Urinary bladder (tissue), 4 donors: ENCODE data around the gene MGME1. TPM values are rescaled to one million over a fixed set of nuclear protein-coding genes. Genes with fewer than 3 reads are reported as not detected.
A peak's percentile ranks its signal among the peaks of the same experiment; 100 is the strongest.

Experiments
- DNase-seq: peaks from one replicate; pipeline ENCODE4 v3.0.0-alpha.2; 2015; ENCODE audit errors: extremely low spot score
- H3K27ac ChIP-seq: one replicate; pipeline ENCODE4 v1.5.1; 2013; ENCODE audit warnings: low read depth, mild to moderate bottlenecking, moderate library complexity
- H3K36me3 ChIP-seq: one replicate; pipeline ENCODE4 v1.6.1; 2013; ENCODE audit warnings: mild to moderate bottlenecking, moderate library complexity; ENCODE audit not compliant: insufficient read depth
- H3K4me1 ChIP-seq: one replicate; pipeline ENCODE4 v1.6.1; 2013; ENCODE audit warnings: mild to moderate bottlenecking, moderate library complexity; ENCODE audit not compliant: insufficient read depth
- H3K4me3 ChIP-seq: one replicate; pipeline ENCODE4 v1.5.1; 2013; ENCODE audit warnings: low read depth, low read length
- WGBS: extraction: QIAGEN DNeasy Blood & Tissue Kit; methylation state at CpG from one replicate; pipeline ENCODE4 v1.1.7; 2013; 5-methylcytosine and 5-hydroxymethylcytosine counted together
- polyA plus RNA-seq: library from polyadenylated mRNA; stranded (reverse); fragments of 200-250 nt; gene quantifications from one replicate; pipeline ENCODE4 v1.2.3, GENCODE V29; 2013
- total RNA-seq: library from RNA; depleted of rRNA; stranded (reverse); fragments of >200 nt; gene quantifications from one replicate; pipeline ENCODE4 v1.2.3, GENCODE V29; 2014
- donor health status: healthy with polysubstance abuse.
- donor health status: healthy.

The MGME1 gene
- total and polyA plus RNA-seq, 2 donors: 8.9 to 15.0 TPM

DNA sequence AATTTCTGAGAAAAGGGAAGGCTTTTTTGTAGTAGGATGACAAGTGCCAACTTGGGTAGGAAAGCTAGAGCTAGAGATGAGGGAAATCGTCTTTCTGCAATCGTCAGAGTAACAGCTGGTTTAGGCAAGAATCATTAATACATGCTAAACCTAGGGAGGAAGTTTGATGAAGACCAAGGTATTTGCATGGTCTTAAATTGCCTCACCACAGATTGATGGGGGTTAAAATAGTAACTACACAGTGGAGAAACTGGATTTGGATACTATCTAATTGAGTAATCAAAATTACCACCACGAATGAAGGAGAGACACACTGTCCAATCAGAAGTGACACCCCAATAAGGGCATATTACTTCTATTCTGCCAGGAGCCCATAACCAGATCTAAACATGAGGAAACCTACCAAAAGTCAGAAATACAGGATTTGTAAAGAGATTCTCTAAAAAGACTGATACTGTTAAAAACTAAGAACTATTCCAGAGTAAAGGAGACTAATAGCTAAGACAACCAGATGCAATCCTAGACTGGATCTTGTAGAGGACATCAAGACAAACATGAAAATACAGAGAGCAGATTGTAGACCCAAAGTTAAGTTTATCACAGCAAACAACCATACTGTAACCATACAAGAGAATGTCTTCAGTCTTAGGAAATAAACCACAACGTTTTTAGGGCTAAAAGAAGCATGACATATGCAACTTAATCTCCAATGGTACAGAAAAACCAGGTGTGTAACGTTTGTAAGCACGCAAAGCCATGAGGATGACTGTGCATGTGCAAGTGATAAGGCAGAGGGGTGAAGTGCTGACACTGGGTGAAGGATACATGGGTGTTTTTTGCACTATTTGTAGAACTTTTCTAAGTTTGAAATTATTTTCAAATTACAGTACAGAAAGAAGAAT, 22.0 kb upstream of the MGME1 start:
- 77% methylated on average over 6 of the region's 6 CpGs for WGBS
- Histone ChIP-seq H3K4me1 (no peaks in the 10 kb centered on the region), H3K27ac (no peak overlapping the region), H3K4me3 (no peak overlapping the region), H3K36me3 (peaks cover 9% of the 10 kb centered on the region)
- no peak for DNase-seq

DNA sequence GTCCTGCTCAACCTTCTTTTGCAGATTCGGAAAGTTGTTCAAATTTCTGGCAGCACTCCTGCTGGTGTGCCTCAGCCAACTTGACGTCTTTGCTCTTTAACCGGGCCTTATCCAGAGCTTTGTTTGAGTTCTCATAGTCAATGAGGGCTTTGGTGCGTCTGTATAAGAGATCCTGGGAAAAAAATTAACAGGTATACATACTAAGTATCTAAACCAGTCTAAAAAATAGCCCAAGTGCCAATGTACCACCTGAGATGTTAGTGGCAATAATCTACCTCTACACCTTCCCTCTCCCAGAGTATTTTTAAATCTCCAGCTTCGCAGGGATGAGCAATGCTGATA, 21.4 kb upstream of the MGME1 start:
- 63% methylated on average over 5 of the region's 5 CpGs for WGBS
- H3K27ac ChIP-seq: no peak overlapping the region

DNA sequence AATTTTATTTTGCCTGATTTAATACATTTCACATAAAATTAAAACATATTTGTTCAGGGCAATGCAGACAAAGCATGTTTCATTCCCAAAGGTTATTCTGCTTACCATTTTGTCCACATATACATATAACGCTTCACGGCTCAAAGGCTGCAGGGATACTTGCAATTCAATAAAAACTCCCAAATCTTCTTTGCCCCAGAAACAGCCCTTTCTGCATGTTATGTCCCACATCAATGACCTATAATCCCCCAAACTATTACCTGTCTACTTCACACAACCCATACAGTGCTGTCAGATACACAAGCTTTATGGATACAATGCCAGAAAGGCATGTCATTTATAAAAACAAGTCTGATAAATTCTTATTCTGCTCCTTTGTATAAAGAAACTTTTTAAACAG, 20.4 kb upstream of the MGME1 start:
- H3K36me3 ChIP-seq: peaks cover 5% of the 10 kb centered on the region
- no peaks in the 10 kb centered on the region for H3K4me1 ChIP-seq
- no peak overlapping the region for H3K4me3 ChIP-seq
- WGBS: 94% methylated on average over 2 of the region's 2 CpGs
- no peak overlapping the region for H3K27ac ChIP-seq
- DNase-seq: no peak

More for the DNA sequence above, 21.4 kb upstream of the MGME1 start:
- peaks cover 8% of the 10 kb centered on the region for H3K36me3 ChIP-seq
- H3K4me1 ChIP-seq: no peaks in the 10 kb centered on the region
- no peak for DNase-seq
- no peak overlapping the region for H3K4me3 ChIP-seq

DNA sequence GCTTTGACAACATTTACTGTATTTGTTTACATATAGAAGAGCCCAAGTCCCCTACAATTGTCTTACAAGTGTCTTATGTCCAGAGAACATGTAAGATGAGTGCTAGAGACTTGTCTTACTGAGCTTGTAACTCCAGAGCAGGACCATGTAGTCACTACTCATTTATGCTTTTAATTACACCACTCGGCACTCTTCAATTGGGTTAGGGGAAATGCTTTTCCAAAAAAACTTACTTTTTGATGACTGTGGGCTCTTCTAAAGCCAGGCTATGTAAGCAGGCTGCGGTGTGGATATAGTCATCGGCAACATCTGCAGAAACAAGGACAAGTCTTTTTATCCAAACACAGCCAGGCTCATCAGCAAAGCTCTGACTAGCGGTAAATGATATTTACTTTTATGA, 18.9 kb upstream of the MGME1 start:
- Histone ChIP-seq H3K36me3 (peaks cover 5% of the 10 kb centered on the region), H3K4me3 (no peak overlapping the region), H3K4me1 (no peaks in the 10 kb centered on the region), H3K27ac (no peak overlapping the region)
- DNase-seq: no peak
- 96% methylated on average over 4 of the region's 4 CpGs for WGBS

DNA sequence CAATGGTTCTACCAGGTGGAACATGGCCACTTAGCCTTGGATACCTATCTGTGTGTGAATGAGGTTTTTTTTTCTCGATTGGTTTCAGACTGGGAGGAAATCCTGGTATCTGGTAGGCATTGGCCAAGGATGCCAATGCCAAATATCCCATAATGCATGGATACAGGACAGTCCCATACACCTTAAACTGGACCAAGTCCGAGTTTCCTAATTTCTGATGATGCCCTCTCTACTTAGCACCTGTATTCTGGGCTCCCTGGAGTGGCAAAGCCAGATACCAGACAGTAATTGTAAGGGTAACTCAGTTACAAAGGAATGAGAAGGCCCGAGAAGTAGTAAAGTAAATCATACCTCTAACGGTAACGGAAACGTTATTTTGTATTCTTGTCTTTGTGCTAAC, 18.1 kb upstream of the MGME1 start:
- no peaks in the 10 kb centered on the region for H3K4me1 ChIP-seq
- H3K36me3 ChIP-seq: peaks cover 5% of the 10 kb centered on the region
- no peak overlapping the region for H3K27ac ChIP-seq
- WGBS: 82% methylated on average over 6 of the region's 6 CpGs
- DNase-seq: no peak
- no peak overlapping the region for H3K4me3 ChIP-seq

DNA sequence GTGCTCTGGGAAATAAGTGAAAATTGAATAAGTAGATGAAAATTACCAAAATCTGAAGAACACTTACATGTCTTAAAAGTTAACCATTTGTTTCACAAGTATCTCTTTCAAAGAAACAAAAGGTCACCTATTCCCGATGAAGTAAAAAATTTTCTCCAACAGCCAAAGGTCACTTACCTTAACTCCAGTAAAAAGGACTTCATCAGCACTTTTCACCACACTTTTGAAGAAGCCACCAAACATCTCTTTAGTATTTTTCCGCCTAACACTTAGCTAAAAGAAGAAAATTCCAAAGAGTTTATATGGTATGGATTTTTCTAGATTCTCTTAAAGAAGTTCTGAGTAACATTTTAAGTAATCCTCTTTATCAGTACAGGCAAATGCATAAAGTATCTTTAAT, 17.5 kb upstream of the MGME1 start:
- no peak for DNase-seq
- 95% methylated on average over 2 of the region's 2 CpGs for WGBS
- Histone ChIP-seq H3K4me3 (no peak overlapping the region), H3K36me3 (peaks cover 8% of the 10 kb centered on the region), H3K4me1 (no peaks in the 10 kb centered on the region), H3K27ac (no peak overlapping the region)

DNA sequence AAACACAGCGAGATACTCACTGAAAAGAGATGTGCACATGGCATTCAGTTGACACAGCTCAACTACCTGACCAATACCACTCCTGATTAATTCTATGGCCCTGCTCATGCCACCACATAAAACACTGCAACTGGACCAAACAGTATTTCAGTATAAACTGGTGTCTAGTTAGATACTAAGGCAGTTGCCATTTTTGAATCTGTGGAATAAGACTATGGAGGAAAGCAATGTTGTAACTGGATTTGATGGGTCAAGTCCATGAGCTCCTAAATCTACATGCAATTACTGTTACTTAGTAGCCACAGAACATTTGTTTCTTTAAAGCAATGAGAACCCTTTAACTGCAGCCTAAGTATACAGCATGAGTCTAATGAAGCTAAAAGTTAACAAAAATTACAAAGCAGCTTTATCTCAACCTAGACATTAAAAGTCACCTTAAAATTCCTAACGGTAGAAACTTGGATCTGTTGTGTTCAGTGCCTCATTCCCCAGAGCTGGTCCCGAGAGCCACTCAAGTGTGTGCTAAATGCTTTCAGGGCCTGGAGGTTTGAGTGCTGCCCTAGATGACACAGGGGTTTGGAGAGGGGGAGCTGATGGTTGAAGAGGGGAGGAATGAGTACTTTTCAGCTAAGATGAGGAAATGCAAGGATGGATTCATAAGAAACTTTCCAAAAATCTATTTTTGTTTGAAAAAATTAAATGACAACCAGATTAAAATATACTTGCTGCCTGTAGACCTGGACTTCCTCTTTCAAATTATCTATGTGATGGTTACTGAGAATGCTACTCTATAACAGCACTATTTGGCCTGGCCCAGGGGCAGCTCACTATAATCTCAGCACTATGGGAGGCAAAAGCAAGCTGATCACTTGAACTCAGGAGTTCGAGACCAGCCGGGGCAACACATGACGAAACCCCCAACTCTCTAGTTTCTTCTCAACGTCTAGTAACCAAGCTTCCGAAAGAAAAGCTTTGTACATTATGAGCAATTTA, 15.8 kb upstream of the MGME1 start:
- H3K4me3 ChIP-seq: no peak overlapping the region
- H3K4me1 ChIP-seq: no peaks in the 10 kb centered on the region
- WGBS: 90% methylated on average over 8 of the region's 8 CpGs
- no peak for DNase-seq
- H3K36me3 ChIP-seq: peaks cover 9% of the 10 kb centered on the region
- no peak overlapping the region for H3K27ac ChIP-seq

DNA sequence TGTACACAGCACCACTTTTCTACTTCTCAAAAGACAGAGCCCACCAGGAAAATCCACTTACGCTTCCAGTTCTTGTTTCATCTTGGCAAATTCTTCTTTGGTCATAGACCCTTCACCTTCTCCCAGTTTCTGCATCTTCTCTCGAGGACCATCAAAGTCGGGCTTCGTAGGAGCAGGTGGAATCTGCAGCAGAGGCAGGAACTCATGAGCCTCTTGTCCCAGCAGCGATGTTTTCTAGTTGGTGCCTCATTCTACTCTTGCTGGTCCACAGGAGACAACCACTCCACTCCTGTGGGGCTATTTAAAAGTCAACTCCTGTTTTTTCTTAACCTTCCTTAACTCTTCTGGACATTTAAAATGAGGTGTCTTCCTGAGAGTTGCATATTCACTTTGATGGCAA, 14.9 kb upstream of the MGME1 start:
- DNase-seq: no peak
- Histone ChIP-seq H3K4me1 (peaks cover 1% of the 10 kb centered on the region), H3K4me3 (no peak overlapping the region), H3K36me3 (peaks cover 6% of the 10 kb centered on the region), H3K27ac (no peak overlapping the region)
- WGBS: 98% methylated on average over 5 of the region's 5 CpGs

DNA sequence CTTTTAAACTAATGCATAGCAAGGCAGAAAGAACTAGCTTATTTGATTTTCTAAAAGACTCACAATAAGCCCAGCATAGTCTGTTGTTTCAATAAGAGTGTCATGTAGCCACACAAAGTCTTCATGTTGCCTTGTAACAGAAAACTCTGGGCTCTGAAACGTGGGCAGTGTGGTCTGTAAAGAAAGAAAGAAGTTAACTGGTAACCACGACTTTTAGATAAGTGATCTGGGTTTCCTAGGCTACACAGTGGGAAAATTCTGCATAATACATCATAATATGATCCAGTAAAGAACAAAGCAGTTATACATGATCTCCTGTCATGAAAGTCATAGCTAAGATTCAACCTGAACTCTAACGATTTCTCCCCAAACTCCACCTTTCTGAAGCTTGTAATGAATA, 13.5 kb upstream of the MGME1 start:
- DNase-seq: no peak
- H3K36me3 ChIP-seq: peaks cover 6% of the 10 kb centered on the region
- H3K27ac ChIP-seq: no peak overlapping the region
- H3K4me1 ChIP-seq: peaks cover 1% of the 10 kb centered on the region
- no peak overlapping the region for H3K4me3 ChIP-seq
- WGBS: 62% methylated on average over 3 of the region's 3 CpGs

DNA sequence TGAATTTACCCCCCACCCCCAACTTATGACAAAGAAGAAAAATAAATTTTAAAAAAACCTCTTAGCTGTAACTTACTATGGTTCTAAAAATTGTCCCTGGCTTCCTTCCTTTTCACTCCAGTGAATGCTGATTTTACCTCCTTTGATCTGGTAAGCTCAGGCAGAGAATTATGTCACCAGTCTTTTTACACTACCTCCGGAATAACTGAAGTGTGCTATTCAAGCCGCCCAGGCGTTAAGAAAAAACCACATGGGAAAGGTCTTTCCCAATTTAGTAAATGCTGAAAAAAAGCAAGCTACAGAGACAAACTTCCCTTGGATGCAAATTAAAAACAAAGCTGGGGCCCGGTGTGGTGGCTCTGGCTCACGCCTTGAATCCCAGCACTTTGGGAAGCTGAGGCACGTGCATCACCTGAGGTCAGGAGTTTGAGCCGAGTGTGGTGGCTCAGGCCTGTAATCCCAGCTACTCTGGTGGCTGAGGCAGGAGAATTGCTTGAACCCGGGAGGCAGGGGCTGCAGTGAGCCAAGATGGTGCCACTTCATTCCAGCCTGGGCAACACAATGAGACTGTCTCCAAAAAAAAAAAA, 12.6 kb upstream of the MGME1 start:
- no peak for DNase-seq
- peaks cover 4% of the 10 kb centered on the region for H3K36me3 ChIP-seq
- H3K4me1 ChIP-seq: peaks cover 1% of the 10 kb centered on the region
- 88% methylated on average over 8 of the region's 8 CpGs for WGBS
- H3K4me3 ChIP-seq: no peak overlapping the region
- peak overlapping the region; percentile 18 for H3K27ac ChIP-seq

DNA sequence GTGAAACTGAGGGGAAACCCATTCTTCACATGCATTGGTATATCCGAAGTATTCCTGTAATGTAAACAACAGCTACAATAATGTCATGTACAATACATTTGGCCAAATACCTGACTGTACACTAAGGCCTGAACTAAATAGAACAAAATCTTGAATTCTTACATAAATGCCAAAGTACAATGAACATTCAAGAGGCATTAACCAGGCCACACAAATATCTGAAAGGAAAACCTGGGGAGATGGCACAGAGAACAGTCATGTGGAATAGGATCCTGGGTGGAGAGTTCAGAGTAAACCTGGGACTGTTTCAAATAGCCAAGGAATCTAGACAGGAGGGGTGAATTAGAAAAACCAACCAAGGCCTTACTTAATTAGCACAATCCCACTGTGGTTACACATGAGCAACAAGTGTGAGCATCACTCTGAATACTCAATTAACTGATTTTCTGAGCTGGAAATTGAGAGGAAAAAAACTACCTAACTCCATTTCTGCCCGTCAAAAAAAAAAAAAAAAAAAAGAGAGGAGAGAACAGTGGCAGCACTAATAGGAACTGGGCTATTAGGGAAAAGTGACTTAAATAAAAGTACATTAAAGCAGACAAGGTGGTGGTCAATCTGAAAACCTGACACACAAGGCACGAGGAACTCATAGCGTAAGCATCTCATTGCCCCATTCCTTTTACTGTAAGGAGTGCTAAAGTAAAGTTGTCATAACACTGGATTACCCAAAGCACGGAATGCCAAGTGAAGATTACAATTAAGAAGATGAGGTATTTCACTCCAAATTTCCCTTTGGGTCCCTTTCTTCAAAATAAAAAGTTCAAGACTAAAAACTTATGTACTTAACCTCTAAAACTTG, 11.1 kb upstream of the MGME1 start:
- Histone ChIP-seq H3K4me1 (peaks cover 1% of the 10 kb centered on the region), H3K36me3 (peaks cover 4% of the 10 kb centered on the region), H3K4me3 (no peak overlapping the region), H3K27ac (no peak overlapping the region)
- DNase-seq: no peak
- 35% methylated on average over 5 of the region's 5 CpGs for WGBS

DNA sequence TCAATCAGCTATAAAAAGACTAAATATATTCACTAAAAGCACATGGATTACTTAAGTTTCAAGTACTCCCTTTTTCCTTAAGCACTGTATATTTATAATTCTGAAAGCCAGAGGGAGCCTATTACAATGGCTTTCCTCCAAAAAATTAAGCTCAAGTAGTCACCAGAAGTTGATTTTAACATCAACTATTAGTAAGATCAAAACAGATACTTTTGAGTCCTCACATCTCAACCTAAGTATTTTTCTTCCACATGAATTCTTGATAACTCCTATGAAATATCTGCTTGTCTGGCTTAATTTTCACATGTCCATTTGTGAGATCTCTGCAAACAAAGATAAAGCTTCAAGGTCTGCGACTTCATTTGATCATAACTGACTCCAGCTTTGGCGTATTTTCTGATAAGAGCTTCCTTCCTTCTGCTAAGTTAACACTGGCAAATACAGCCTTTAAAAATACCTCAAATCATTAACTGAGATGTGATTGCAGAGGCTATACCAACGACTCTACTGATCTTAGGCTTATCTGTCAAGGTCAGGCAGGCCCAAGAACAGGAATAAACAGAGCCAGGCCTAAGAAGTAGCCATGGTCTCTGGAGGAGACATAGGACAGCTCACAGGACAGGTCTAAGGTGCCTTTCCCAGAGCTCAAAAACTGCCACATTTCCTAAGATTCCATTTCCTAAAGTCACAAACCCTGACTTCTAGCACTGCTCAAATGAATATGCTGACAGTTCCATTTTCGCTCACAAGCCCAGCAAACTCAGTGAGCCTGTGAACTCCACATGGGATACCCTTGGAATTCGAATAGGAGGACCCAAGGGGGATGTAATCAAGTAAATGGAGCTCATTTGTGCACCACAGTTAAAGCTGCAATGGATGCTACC, 10.2 kb upstream of the MGME1 start:
- H3K27ac ChIP-seq: peak overlapping the region; percentile 0
- DNase-seq: no peak
- peaks cover 4% of the 10 kb centered on the region for H3K36me3 ChIP-seq
- H3K4me3 ChIP-seq: no peak overlapping the region
- H3K4me1 ChIP-seq: peaks cover 1% of the 10 kb centered on the region
- WGBS: 28% methylated on average over 5 of the region's 5 CpGs
